WI38 (cell line): ENCODE data around the gene PEG3.

ENCODE experiments used
- H3K4me3 ChIP-seq: 2 replicates; pipeline ENCODE4 v1.5.1; 2011; ENCODE audit warnings: low read depth, mild to moderate bottlenecking, control low read depth, low read length
- TF ChIP-seq, protein P1 (sequence below): IDR thresholded peaks from 2 replicates; pipeline ENCODE4 v1.5.1; 2012; ENCODE audit warnings: low read depth, mild to moderate bottlenecking, control low read depth, low read length

Gene PEG3

DNA sequence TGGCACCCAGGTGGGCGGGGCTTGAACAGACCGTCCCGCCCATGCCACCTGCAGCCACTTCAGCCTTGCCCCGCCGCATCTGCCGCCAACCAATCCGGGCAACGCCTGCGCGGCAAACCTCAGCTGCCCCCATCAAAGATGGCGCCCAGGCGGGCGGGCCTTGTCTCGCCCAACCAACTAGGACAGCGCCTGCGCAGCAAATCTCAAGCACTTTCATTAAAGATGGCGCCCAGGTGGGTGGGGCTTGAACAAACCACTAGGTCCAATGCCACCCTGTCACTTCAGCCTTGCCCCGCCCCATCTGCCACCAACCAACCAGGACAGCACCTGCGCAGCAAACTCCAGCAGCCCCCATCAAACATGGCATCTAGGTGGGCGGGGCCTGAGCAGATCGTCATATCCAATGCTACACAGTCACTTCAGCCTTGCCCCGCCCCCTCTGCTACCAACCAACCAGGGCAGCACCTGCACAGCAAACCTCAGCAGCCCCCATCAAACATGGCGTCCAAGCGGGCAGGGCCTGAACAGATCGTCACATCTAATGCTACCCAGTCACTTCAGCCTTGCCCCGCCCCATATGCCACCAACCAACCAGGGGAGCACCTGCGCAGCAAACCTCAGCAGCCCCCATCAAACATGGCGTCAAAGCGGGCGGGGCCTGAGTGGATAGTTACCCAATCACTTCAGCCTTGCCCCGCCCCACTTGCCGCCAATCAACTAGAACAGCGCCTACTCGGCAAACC, 1.4 kb downstream of the PEG3 start:
- TF ChIP-seq, protein P1, sequence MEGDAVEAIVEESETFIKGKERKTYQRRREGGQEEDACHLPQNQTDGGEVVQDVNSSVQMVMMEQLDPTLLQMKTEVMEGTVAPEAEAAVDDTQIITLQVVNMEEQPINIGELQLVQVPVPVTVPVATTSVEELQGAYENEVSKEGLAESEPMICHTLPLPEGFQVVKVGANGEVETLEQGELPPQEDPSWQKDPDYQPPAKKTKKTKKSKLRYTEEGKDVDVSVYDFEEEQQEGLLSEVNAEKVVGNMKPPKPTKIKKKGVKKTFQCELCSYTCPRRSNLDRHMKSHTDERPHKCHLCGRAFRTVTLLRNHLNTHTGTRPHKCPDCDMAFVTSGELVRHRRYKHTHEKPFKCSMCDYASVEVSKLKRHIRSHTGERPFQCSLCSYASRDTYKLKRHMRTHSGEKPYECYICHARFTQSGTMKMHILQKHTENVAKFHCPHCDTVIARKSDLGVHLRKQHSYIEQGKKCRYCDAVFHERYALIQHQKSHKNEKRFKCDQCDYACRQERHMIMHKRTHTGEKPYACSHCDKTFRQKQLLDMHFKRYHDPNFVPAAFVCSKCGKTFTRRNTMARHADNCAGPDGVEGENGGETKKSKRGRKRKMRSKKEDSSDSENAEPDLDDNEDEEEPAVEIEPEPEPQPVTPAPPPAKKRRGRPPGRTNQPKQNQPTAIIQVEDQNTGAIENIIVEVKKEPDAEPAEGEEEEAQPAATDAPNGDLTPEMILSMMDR = no peak
- H3K4me3 ChIP-seq = no peak overlapping the region

DNA sequence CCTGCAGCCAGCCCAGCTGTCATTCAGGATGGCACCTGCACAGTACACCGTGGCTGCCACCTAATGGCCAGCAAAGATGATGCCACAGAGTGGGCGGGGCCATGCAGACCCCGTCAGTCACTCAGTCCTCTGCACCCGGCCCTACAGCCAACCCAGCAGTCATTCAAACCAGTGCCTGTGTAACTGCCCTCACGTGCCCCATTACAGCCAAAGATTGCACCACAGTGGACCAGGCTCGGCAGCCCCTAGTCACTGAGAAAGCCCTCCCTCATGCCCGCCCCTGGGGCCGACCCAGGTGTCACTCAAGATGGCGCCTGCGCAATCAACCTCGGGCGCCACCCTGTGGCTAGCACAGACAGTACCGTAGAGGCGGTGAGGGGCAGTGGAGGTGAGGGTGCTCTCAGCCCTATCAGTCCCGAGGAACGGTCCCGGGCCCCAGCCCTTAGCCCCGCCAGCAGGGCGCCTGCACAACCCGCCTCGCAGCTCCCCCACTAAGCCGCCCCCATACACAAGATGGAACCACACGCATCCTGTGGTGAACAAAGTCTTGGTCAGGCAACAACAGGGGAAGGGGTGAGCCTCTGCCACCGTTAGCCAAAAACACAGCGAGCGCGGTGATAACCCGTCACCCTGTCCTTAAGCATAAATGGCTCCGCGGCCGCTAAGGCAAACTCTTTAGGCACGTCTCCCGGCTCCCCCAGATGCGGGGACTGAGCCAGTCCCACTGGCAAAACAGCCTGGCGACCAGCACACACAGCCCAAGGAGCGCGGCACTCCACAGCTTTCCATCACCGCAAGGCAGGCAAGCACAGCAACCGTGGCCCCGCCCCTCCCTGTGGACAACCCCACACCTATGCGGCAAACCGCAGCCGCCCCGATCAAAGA, 2.3 kb downstream of the PEG3 start:
- no peak overlapping the region for H3K4me3 ChIP-seq

DNA sequence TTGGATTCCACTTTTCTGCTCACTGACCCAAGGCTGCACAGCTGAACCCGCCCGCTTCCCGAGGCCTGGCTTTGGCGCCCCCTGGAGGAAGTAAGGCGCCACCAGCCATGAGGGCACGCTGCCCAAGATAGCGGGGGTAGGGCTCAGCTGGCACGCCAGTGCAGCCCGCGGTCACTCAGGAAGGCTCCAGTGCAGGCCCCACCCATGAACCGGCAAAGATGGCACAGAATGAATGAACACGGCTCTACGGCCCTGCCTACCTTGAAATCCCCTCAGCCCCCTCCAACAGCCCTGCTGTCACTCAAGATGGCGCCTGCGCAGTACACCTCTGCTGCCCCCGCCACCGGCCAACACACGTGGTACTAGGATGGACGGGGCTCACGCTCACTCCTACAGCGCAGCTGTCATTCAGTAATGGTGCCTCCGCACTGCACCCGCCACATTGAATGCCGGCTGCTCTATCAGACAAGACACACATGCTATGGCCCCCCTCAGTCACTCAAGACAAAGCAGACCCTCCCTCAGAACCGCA, 3.0 kb downstream of the PEG3 start:
- H3K4me3 ChIP-seq = no peak overlapping the region
- TF ChIP-seq, protein P1 = no peak

More for the DNA sequence above, 2.3 kb downstream of the PEG3 start:
- TF ChIP-seq, protein P1 = no peak

DNA sequence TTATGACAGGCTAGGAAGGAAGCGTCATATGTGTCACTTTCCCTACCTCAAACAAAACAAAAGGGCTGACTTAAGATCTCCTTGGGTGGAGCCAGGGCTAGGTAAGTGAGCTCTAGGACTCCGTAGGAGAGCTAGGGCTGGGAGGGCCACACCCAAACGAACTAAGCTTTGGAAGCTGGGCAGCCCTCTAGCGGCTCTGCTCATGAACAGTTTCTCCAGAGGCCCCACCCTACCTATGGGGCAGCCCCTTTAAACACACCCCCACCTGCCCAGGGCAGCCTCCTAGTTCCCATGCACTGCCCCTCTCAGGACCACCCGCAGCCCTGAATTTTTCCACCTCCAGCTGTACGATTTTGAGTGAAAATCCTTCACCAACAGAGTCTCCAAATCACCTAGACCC, 3.5 kb downstream of the PEG3 start:
- TF ChIP-seq, protein P1 = no peak
- no peak overlapping the region for H3K4me3 ChIP-seq

DNA sequence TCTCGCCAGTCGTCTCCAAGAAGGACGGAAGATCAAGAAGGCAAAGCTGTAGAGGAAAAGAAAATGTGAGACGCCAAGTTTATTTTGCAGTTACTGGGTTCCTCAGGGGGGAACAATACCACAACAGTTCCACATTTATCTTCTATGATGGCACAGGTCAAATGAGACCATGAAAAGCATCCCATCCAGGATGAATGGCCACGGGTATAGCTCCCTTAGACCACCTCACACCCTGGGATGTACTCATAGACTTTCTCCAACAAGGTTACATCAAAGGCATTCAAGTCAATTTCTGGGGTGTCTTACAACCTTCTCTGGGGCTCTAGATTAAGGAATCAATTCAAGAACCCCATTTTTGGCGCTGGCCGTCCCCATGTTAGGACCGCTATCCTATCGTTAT, 4.5 kb downstream of the PEG3 start:
- TF ChIP-seq, protein P1 = no peak
- no peak overlapping the region for H3K4me3 ChIP-seq

DNA sequence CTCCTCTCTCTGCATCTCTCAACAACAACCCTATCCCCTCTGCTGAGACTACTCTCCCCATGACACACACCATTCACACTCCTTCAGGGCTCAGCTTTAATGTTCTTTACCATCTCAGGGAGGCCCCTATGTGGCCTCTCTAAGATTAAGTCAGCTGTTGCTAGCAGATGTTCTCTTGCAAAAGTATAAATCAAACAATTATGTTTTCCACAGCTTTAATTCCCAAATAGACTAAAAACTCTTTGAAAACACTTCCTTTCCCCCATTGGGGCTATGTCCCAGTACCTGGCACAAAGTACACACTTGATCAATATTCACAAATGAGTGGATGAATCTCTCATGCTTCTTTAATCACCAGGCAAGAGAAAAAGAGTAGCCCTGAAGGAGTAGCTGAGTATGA, 5.1 kb downstream of the PEG3 start:
- H3K4me3 ChIP-seq = no peak overlapping the region

More for the DNA sequence above, 5.1 kb downstream of the PEG3 start:
- TF ChIP-seq, protein P1 = no peak
